ENCODE measurements around the gene MCM8. TPM values are rescaled to one million over a fixed set of nuclear protein-coding genes. Genes with fewer than 3 reads are reported as not detected.

MCM8 gene
- total RNA-seq, 1 experiment from 2014 or later, result 28.0 TPM

DNA sequence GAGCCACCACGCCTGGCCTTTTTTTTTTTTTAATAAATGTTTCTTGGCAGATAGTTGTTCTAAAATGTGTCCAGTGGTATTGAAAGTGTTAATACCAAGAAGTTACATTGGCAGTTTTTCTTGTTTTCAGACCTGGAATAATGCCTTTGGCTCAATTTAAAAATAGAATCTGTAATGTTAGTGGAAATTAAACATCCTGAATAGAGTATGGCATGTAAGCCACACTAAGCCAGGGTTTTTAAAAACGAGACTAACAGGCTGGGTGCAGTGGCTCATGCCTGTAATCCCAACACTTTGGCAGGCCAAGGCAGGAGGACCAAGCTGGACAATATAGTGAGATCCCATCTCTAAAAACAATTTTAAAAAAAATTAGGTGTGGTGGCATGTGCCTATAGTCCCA lies 25.3 kb downstream of the MCM8 start:
- ATAC-seq, result no peak
- TF ChIP-seq, protein P1, sequence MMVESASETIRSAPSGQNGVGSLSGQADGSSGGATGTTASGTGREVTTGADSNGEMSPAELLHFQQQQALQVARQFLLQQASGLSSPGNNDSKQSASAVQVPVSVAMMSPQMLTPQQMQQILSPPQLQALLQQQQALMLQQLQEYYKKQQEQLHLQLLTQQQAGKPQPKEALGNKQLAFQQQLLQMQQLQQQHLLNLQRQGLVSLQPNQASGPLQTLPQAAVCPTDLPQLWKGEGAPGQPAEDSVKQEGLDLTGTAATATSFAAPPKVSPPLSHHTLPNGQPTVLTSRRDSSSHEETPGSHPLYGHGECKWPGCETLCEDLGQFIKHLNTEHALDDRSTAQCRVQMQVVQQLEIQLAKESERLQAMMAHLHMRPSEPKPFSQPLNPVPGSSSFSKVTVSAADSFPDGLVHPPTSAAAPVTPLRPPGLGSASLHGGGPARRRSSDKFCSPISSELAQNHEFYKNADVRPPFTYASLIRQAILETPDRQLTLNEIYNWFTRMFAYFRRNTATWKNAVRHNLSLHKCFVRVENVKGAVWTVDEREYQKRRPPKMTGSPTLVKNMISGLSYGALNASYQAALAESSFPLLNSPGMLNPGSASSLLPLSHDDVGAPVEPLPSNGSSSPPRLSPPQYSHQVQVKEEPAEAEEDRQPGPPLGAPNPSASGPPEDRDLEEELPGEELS (CRISPR knock-in tag; IDR thresholded peaks at IDR 0.05), result no peak
- TF ChIP-seq TP53 (CRISPR knock-in tag; IDR thresholded peaks at IDR 0.05) (no peak), ZNF232 (CRISPR knock-in tag; IDR thresholded peaks at IDR 0.05) (no peak), ZNF121 (CRISPR knock-in tag; IDR thresholded peaks at IDR 0.05) (no peak), OVOL2 (CRISPR knock-in tag; IDR thresholded peaks at IDR 0.05; ENCODE audit: borderline replicate concordance) (no peak), JAZF1 (CRISPR knock-in tag; IDR thresholded peaks at IDR 0.05) (no peak), JUN (CRISPR knock-in tag; IDR thresholded peaks at IDR 0.05) (no peak)
- TF ChIP-seq, protein P2, sequence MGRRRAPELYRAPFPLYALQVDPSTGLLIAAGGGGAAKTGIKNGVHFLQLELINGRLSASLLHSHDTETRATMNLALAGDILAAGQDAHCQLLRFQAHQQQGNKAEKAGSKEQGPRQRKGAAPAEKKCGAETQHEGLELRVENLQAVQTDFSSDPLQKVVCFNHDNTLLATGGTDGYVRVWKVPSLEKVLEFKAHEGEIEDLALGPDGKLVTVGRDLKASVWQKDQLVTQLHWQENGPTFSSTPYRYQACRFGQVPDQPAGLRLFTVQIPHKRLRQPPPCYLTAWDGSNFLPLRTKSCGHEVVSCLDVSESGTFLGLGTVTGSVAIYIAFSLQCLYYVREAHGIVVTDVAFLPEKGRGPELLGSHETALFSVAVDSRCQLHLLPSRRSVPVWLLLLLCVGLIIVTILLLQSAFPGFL (CRISPR knock-in tag; IDR thresholded peaks at IDR 0.05; ENCODE audit: borderline replicate concordance), result no peak
- TF ChIP-seq, protein P3, sequence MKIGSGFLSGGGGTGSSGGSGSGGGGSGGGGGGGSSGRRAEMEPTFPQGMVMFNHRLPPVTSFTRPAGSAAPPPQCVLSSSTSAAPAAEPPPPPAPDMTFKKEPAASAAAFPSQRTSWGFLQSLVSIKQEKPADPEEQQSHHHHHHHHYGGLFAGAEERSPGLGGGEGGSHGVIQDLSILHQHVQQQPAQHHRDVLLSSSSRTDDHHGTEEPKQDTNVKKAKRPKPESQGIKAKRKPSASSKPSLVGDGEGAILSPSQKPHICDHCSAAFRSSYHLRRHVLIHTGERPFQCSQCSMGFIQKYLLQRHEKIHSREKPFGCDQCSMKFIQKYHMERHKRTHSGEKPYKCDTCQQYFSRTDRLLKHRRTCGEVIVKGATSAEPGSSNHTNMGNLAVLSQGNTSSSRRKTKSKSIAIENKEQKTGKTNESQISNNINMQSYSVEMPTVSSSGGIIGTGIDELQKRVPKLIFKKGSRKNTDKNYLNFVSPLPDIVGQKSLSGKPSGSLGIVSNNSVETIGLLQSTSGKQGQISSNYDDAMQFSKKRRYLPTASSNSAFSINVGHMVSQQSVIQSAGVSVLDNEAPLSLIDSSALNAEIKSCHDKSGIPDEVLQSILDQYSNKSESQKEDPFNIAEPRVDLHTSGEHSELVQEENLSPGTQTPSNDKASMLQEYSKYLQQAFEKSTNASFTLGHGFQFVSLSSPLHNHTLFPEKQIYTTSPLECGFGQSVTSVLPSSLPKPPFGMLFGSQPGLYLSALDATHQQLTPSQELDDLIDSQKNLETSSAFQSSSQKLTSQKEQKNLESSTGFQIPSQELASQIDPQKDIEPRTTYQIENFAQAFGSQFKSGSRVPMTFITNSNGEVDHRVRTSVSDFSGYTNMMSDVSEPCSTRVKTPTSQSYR (CRISPR knock-in tag; IDR thresholded peaks at IDR 0.05), result no peak
- ChIA-PET POLR2A (no interaction called here), CTCF (no interaction called here)
- no peak overlapping the region for H3K27ac Mint-ChIP-seq
- no peak for DNase-seq (ENCODE audit: low spot score)
- H3K9me3 Mint-ChIP-seq, result no peaks in the 10 kb centered on the region
- H3K4me1 Mint-ChIP-seq, result peaks cover 9% of the 10 kb centered on the region
- no peak overlapping the region for H3K4me3 Mint-ChIP-seq
- peaks cover 32% of the 10 kb centered on the region for H3K27me3 Mint-ChIP-seq (ENCODE audit: low read depth)
- H3K36me3 Mint-ChIP-seq, result peaks cover 60% of the 10 kb centered on the region

DNA sequence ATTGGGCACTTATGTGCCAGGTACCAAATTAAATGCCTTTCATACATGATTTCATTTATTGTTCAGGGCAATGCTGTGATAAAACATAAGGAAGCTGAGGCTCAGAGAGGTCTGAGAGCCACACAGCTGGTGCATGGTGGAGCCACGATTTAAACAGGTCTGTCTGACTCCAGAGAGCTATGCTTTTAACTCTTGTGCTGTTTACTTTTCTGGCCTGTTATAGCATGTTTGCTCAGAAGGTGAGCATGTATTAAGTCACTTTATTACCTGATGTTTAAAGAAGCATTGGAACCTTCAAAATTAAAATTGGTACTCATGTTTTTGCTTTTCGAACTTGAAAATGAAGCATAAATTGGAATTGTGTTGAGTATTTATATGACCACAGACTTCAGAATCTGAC lies 26.8 kb downstream of the MCM8 start:
- H3K27me3 Mint-ChIP-seq (ENCODE audit: low read depth), result peaks cover 18% of the 10 kb centered on the region
- ChIA-PET CTCF (no interaction called here), POLR2A (interaction anchor here (0.6 kb wide), 1 partner anchor 17 kb away, joined by 3 read pairs; no protein-coding TSS in a partner anchor)
- no peak for ATAC-seq
- no peak for DNase-seq (ENCODE audit: low spot score)
- H3K4me1 Mint-ChIP-seq, result no peaks in the 10 kb centered on the region
- no peak overlapping the region for H3K4me3 Mint-ChIP-seq
- H3K36me3 Mint-ChIP-seq, result peaks cover 50% of the 10 kb centered on the region
- H3K9me3 Mint-ChIP-seq, result no peaks in the 10 kb centered on the region
- H3K27ac Mint-ChIP-seq, result no peak overlapping the region
- TF ChIP-seq ZNF263 (CRISPR knock-in tag; IDR thresholded peaks at IDR 0.05; ENCODE audit: low read depth) (no peak), SOX15 (CRISPR knock-in tag; IDR thresholded peaks at IDR 0.05) (no peak), IRF2 (CRISPR knock-in tag; IDR thresholded peaks at IDR 0.05; ENCODE audit: borderline replicate concordance, low read depth) (no peak), ZNF138 (CRISPR knock-in tag; conservative IDR thresholded peaks at IDR 0.05) (no peak), TEAD4 (CRISPR knock-in tag; IDR thresholded peaks at IDR 0.05) (no peak), ZNF423 (CRISPR knock-in tag; IDR thresholded peaks at IDR 0.05) (no peak), NFATC4 (CRISPR knock-in tag; IDR thresholded peaks at IDR 0.05) (no peak), NR1H2 (CRISPR knock-in tag; IDR thresholded peaks at IDR 0.05) (no peak), CREB1 (CRISPR knock-in tag; IDR thresholded peaks at IDR 0.05) (no peak)
- TF ChIP-seq, protein P4, sequence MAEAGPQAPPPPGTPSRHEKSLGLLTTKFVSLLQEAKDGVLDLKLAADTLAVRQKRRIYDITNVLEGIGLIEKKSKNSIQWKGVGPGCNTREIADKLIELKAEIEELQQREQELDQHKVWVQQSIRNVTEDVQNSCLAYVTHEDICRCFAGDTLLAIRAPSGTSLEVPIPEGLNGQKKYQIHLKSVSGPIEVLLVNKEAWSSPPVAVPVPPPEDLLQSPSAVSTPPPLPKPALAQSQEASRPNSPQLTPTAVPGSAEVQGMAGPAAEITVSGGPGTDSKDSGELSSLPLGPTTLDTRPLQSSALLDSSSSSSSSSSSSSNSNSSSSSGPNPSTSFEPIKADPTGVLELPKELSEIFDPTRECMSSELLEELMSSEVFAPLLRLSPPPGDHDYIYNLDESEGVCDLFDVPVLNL (CRISPR knock-in tag; IDR thresholded peaks at IDR 0.05; ENCODE audit: borderline replicate concordance, low read depth), result no peak
- TF ChIP-seq, protein P5, sequence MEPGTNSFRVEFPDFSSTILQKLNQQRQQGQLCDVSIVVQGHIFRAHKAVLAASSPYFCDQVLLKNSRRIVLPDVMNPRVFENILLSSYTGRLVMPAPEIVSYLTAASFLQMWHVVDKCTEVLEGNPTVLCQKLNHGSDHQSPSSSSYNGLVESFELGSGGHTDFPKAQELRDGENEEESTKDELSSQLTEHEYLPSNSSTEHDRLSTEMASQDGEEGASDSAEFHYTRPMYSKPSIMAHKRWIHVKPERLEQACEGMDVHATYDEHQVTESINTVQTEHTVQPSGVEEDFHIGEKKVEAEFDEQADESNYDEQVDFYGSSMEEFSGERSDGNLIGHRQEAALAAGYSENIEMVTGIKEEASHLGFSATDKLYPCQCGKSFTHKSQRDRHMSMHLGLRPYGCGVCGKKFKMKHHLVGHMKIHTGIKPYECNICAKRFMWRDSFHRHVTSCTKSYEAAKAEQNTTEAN (CRISPR knock-in tag; IDR thresholded peaks at IDR 0.05), result no peak
- TF ChIP-seq, protein P6, sequence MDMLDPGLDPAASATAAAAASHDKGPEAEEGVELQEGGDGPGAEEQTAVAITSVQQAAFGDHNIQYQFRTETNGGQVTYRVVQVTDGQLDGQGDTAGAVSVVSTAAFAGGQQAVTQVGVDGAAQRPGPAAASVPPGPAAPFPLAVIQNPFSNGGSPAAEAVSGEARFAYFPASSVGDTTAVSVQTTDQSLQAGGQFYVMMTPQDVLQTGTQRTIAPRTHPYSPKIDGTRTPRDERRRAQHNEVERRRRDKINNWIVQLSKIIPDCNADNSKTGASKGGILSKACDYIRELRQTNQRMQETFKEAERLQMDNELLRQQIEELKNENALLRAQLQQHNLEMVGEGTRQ (CRISPR knock-in tag; IDR thresholded peaks at IDR 0.05), result no peak
- TF ChIP-seq, protein P7, sequence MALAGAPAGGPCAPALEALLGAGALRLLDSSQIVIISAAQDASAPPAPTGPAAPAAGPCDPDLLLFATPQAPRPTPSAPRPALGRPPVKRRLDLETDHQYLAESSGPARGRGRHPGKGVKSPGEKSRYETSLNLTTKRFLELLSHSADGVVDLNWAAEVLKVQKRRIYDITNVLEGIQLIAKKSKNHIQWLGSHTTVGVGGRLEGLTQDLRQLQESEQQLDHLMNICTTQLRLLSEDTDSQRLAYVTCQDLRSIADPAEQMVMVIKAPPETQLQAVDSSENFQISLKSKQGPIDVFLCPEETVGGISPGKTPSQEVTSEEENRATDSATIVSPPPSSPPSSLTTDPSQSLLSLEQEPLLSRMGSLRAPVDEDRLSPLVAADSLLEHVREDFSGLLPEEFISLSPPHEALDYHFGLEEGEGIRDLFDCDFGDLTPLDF (CRISPR knock-in tag; IDR thresholded peaks at IDR 0.05), result no peak
- TF ChIP-seq, protein P8, sequence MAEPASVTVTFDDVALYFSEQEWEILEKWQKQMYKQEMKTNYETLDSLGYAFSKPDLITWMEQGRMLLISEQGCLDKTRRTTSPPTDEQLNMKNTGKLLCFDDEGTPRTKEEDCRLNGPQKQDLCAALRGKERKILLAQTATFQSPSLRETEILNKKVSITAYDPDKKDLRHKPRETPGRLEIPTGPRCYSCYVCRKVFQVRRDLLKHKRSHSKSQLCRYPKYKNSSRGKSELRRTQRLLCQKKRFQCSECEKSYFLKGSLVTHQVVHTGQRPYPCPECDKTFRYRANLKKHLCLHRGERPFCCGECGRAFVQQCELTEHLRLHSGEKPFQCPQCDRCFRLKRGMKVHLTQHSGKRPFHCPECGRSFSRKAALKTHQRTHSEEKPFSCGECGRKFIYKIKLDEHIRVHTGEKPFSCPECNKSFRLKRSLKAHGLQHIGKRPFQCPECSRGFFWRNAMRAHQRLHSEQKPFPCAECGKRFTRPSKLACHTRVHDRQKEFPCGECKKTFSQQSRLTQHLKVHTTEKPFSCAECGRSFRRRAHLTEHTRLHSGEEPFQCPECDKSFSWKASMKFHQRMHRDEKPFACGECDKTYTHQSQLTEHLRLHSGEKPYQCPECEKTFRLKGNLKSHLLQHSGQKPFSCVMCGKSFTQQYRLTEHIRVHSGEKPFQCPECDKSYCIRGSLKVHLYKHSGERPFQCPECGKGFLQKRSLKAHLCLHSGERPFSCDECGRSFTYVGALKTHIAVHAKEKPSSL (CRISPR knock-in tag; conservative IDR thresholded peaks at IDR 0.05), result no peak
- TF ChIP-seq, protein P9, sequence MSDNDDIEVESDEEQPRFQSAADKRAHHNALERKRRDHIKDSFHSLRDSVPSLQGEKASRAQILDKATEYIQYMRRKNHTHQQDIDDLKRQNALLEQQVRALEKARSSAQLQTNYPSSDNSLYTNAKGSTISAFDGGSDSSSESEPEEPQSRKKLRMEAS (CRISPR knock-in tag; IDR thresholded peaks at IDR 0.05), result no peak
